ENCODE measurements around the gene CBX1.

GRCh38 chr17:48129981-48130380 is 28.7 kb upstream of the CBX1 start:
- no peak for TF ChIP-seq EGR1 (IDR thresholded peaks at IDR 0.05; ENCODE audit: borderline replicate concordance, low read depth, low read length)
- no peak for TF ChIP-seq EZH2 (IDR thresholded peaks at IDR 0.05; ENCODE audit: low read depth, low read length, severe bottlenecking)
- no peak for TF ChIP-seq TAF1 (IDR thresholded peaks at IDR 0.05; ENCODE audit: low read depth, low read length)
- TF ChIP-seq SRF (IDR thresholded peaks at IDR 0.05; ENCODE audit: low read depth, low read length) = no peak
- no peak for TF ChIP-seq CTCF (IDR thresholded peaks at IDR 0.05; ENCODE audit: control extremely low read depth in 1 of 3, insufficient read depth in 1 of 3, low read depth in 1 of 3, low read length in 3 of 3)
- TF ChIP-seq RAD21 (IDR thresholded peaks at IDR 0.05 in 1 of 2, conservative IDR thresholded peaks at IDR 0.05 in 1 of 2; ENCODE audit: low read depth in 2 of 2, low read length in 2 of 2) = no peak
- no peak for TF ChIP-seq POLR2A (IDR thresholded peaks at IDR 0.05; ENCODE audit: control extremely low read depth in 1 of 2, low read depth in 2 of 2, low read length in 2 of 2)
- no peak for TF ChIP-seq FOSL1 (IDR thresholded peaks at IDR 0.05; ENCODE audit: insufficient read depth, low read depth, low read length)
- TF ChIP-seq ATF2 (IDR thresholded peaks at IDR 0.05; ENCODE audit: low read length) = no peak
- TF ChIP-seq ZNF274 (IDR thresholded peaks at IDR 0.05; ENCODE audit: borderline replicate concordance, extremely low read depth, low read length) = no peak
- TF ChIP-seq SP4 (IDR thresholded peaks at IDR 0.05; ENCODE audit: low read length) = no peak
- no peak for TF ChIP-seq BRCA1 (IDR thresholded peaks at IDR 0.05; ENCODE audit: low read depth, low read length)
